Breast epithelium (tissue), 3 donors: ENCODE results near the gene MEIS2.

Source experiments
- CTCF ChIP-seq, 3 donors: fragments of 450-650 bp; IDR thresholded peaks; one replicate each; pipeline ENCODE4 v1.5.1; 2016 to 2017; ENCODE audit warnings: antibody characterized with exemption in 3 of 3, mild to moderate bottlenecking in 3 of 3, moderate library complexity in 3 of 3
- POLR2A ChIP-seq: fragments of 450-650 bp; IDR thresholded peaks from one replicate; pipeline ENCODE4 v1.6.1; 2016; ENCODE audit warnings: antibody characterized with exemption, mild to moderate bottlenecking, moderate library complexity
- POLR2AphosphoS5 ChIP-seq, 3 donors: sonication (generic); formaldehyde crosslinking; IDR thresholded peaks; one replicate each; pipeline ENCODE4 v1.6.1; 2017; ENCODE audit warnings: antibody characterized with exemption in 3 of 3

- TF ChIP-seq CTCF (IDR thresholded peaks at IDR 0.05) (peak; percentile 50 to 71 (median 62)), POLR2AphosphoS5 (IDR thresholded peaks at IDR 0.05) (no peak), POLR2A (no peak)
Measured at GRCh38 chr15:37134699-37135131, 34.4 kb upstream of the MEIS2 start.
